IPS DF 4.7 (cell line): Measurements from ENCODE around the gene SLC8A1.
"Not testable (repeated sequence)": the region's sequence is repeated elsewhere in the genome, so short reads cannot be mapped to it uniquely, and the experiment has no call there.

Experiments used
- DNase-seq: peaks from one replicate; pipeline ENCODE4 v3.0.0-alpha.2; 2013; ENCODE audit warnings: low spot score; ENCODE audit errors: extremely low read depth

Gene SLC8A1

GRCh38 chr2:40073336-40073735, 378.6 kb downstream of the SLC8A1 start:
- DNase-seq = not testable (repeated sequence)

DNA sequence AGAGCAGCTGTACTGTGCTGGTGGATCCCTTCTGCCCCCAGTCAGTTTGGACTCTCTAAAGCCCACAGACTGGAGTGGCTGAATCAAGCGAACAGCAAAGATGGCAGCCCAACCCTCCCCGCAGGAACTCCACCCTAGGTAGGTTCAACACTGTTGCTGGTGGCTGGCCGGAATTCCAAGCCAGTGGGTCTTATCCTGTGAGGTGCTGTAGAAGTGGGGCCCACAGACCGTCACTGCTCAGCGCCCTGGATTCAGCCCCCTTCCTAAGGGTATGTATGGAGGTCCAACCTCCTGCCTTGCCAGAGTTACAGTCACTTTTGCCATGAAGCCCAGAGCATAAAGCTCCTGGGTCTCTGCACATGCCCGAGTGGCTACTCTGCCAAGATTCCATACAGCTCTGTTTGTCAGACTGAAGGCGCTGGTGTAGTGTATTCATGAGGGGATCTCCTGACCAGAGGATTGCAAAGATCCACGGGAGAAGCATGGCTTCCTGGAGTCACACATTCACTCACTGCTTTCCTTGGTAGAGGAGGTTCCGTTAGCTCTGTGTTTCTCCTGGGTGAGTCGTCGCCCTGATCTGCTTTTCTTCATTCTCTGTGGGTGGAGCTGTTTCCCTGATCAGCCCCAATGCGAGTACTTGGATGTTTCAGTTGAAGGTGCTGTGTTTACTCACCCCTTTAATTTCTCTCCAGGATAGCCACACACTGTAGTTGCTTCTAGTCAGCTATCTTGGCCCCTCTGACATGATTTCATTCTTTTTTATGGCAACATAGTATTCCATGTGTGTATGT, 379.3 kb downstream of the SLC8A1 start:
- DNase-seq = no peak

- DNase-seq = no peak
These were observed 389.5 kb downstream of the SLC8A1 start for GRCh38 chr2:40062381-40062780.

DNA sequence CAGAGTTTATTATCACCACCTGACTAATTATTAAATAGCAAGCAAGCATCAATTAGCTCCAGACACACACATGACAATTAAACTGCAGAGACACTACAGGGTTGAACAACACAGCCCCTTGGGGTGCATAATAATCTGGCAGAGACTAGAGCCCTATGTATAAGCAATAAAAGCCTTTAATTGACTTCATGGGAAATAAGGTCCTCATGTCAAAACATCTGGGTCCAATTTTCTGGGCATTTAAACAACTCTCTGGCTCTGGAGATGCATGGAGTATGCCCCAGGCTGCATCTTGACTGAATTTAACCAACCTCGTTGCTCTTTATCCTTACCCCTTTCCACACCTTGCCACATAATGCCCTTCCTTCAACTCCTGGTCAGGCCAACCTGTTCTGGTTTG, 402.1 kb downstream of the SLC8A1 start:
- no peak for DNase-seq

GRCh38 chr2:40048506-40048905, 403.4 kb downstream of the SLC8A1 start:
- no peak for DNase-seq

- no peak for DNase-seq
These were observed 404.5 kb downstream of the SLC8A1 start for GRCh38 chr2:40047406-40047805.
